ENCODE data around the gene EML5.

EML5 gene

GRCh38 chr14:88599761-88600439, 192.9 kb downstream of the EML5 start:
- TF ChIP-seq CTCF (IDR thresholded peaks at IDR 0.05) = no peak

GRCh38 chr14:88599326-88599725, 193.4 kb downstream of the EML5 start:
- no peak for TF ChIP-seq CTCF (IDR thresholded peaks at IDR 0.05)

GRCh38 chr14:88598097-88598675, 194.6 kb downstream of the EML5 start:
- TF ChIP-seq CTCF (IDR thresholded peaks at IDR 0.05) = no peak

- TF ChIP-seq CTCF (IDR thresholded peaks at IDR 0.05) = no peak
Observed at GRCh38 chr14:88597601-88598000, 195.2 kb downstream of the EML5 start.

- no peak for TF ChIP-seq CTCF (IDR thresholded peaks at IDR 0.05)
Observed at GRCh38 chr14:88597038-88597437, 195.7 kb downstream of the EML5 start.

- TF ChIP-seq CTCF (IDR thresholded peaks at IDR 0.05) = no peak
Observed at GRCh38 chr14:88592031-88592430, 200.7 kb downstream of the EML5 start.

- no peak for TF ChIP-seq CTCF (IDR thresholded peaks at IDR 0.05)
Observed at GRCh38 chr14:88590173-88590572, 202.6 kb downstream of the EML5 start.
